ENCODE measurements around the gene ITGB3.

Gene ITGB3

GRCh38 chr17:47274319-47275069 lies 20.9 kb downstream of the ITGB3 start:
- H3K4me3 ChIP-seq (ENCODE audit: low read depth, low read length) = no peak overlapping the region
- TF ChIP-seq CTCF (IDR thresholded peaks at IDR 0.05; ENCODE audit: low read depth, low read length) = no peak

- peak overlapping the region; percentile 9; the same call in 1 of the 2 replicates for H3K4me3 ChIP-seq (ENCODE audit: low read depth, low read length)
- no peak for TF ChIP-seq CTCF (IDR thresholded peaks at IDR 0.05; ENCODE audit: low read depth, low read length)
Observed at GRCh38 chr17:47275245-47275984, 21.8 kb downstream of the ITGB3 start.

- TF ChIP-seq CTCF (IDR thresholded peaks at IDR 0.05; ENCODE audit: low read depth, low read length) = no peak
- no peak overlapping the region for H3K4me3 ChIP-seq (ENCODE audit: low read depth, low read length)
Observed at GRCh38 chr17:47276444-47276843, 22.8 kb downstream of the ITGB3 start.

- TF ChIP-seq CTCF (IDR thresholded peaks at IDR 0.05; ENCODE audit: low read depth, low read length) = no peak
- no peak overlapping the region for H3K4me3 ChIP-seq (ENCODE audit: low read depth, low read length)
Observed at GRCh38 chr17:47276868-47277267, 23.2 kb downstream of the ITGB3 start.

- TF ChIP-seq CTCF (IDR thresholded peaks at IDR 0.05; ENCODE audit: low read depth, low read length) = no peak
- H3K4me3 ChIP-seq (ENCODE audit: low read depth, low read length) = no peak overlapping the region
Observed at GRCh38 chr17:47277921-47278320, 24.3 kb downstream of the ITGB3 start.

GRCh38 chr17:47278561-47278960 lies 24.9 kb downstream of the ITGB3 start:
- TF ChIP-seq CTCF (IDR thresholded peaks at IDR 0.05; ENCODE audit: low read depth, low read length) = no peak
- no peak overlapping the region for H3K4me3 ChIP-seq (ENCODE audit: low read depth, low read length)

All from WI38 (cell line).